OCI-LY3 (cell line): ENCODE measurements around the gene SLC2A6.

Experiments
- CTCF ChIP-seq: fragments of 200-600, 300-600 bp; sonication (generic); IDR thresholded peaks from 2 replicates; pipeline ENCODE4 v1.5.1; 2014; ENCODE audit warnings: antibody characterized with exemption, low read length, low read depth
- EZH2phosphoT487 ChIP-seq: fragments of 200-600 bp; shearing (Covaris generic); IDR thresholded peaks from 2 replicates; pipeline ENCODE4 v1.6.1; 2018; ENCODE audit warnings: antibody characterized with exemption, mixed run types, low read depth

GRCh38 chr9:133421615-133422542 lies 57.0 kb downstream of the SLC2A6 start, which contains the start of gene ADAMTS13:
- no peak for TF ChIP-seq CTCF
- no peak for TF ChIP-seq EZH2phosphoT487
